GM12878 (cell line): ENCODE data around the gene PAK6. TPM values are rescaled to one million over a fixed set of nuclear protein-coding genes. Genes with fewer than 3 reads are reported as not detected.

Experiments
- ATAC-seq: fragments of 200-7000 bp; cut with Tn5 transposase; 3 replicates; pipeline ENCODE4 v1.9.1; 2020; ENCODE audit warnings: mild to moderate bottlenecking, moderate library complexity
- BruUV-seq: library from RNA; stranded (reverse); fragments of 400-500 nt; replicated peaks from 2 replicates; lab custom pipeline; 2021; lab: Mats Ljungman, UMichigan
- CTCF ChIA-PET: fragments of 300-600 bp; sonication (Branson Sonifier 250); formaldehyde crosslinking; extraction: SDS; loops from one replicate; lab custom pipeline; 2021; ENCODE audit warnings: inconsistent platforms; lab: Yijun Ruan, JAX
- POLR2A ChIA-PET: fragments of 350-600 bp; formaldehyde crosslinking; extraction: SDS; loops from one replicate; lab custom pipeline; 2021; ENCODE audit warnings: inconsistent platforms; lab: Charles Lee
- RAD21 ChIA-PET: fragments of 300-600 bp; sonication (Branson Sonifier 250); formaldehyde crosslinking; loops from one replicate; lab custom pipeline; 2023; ENCODE audit warnings: antibody characterized with exemption; ENCODE audit not compliant: unreplicated experiment; lab: Charles Lee
- SMC1A ChIA-PET: fragments of 300-600 bp; sonication (Branson Sonifier 250); formaldehyde crosslinking; loops from one replicate; lab custom pipeline; 2023; ENCODE audit not compliant: unreplicated experiment, uncharacterized antibody; lab: Charles Lee
- DNase-seq: peaks from one replicate; pipeline ENCODE4 v3.0.0-alpha.2; 2011; ENCODE audit warnings: low read depth, low spot score
- FAIRE-seq: peaks from 3 replicates; lab custom pipeline; 2011; peaks lifted over from hg19 to GRCh38; lab: Jason Lieb, UNC
- H2AFZ ChIP-seq: 2 replicates; pipeline ENCODE4 v1.6.0; 2011; ENCODE audit warnings: low read depth, low read length, control low read depth; ENCODE audit not compliant: control insufficient read depth
- H3K27ac ChIP-seq: 2 replicates; pipeline ENCODE4 v1.5.1; 2011; ENCODE audit warnings: control low read depth; ENCODE audit not compliant: control insufficient read depth, insufficient read depth
- H3K27me3 ChIP-seq, 2 experiments: replicated peaks in 1 of 2; 2 replicates each; pipeline versions ENCODE4 v1.6.0 to v1.6.1; 2011; ENCODE audit warnings: low read length in 1 of 2; ENCODE audit not compliant: control insufficient read depth in 2 of 2, insufficient read depth in 2 of 2
- H3K36me3 ChIP-seq, 2 experiments: 2 replicates each; pipeline ENCODE4 v1.5.1; 2011; ENCODE audit warnings: low read length in 1 of 2; ENCODE audit not compliant: control insufficient read depth in 2 of 2, insufficient read depth in 2 of 2
- H3K4me1 ChIP-seq: 2 replicates; pipeline ENCODE4 v1.6.1; 2011; ENCODE audit warnings: mild to moderate bottlenecking, low read length, moderate library complexity, mixed read lengths; ENCODE audit not compliant: control insufficient read depth, insufficient read depth
- H3K4me2 ChIP-seq: 2 replicates; pipeline ENCODE4 v1.6.0; 2011; ENCODE audit warnings: control low read depth; ENCODE audit not compliant: control insufficient read depth, insufficient read depth
- H3K4me3 ChIP-seq: fragments of 200-600 bp; sonication (generic); 2 replicates; pipeline ENCODE4 v1.5.1; 2016
- H3K79me2 ChIP-seq: 2 replicates; pipeline ENCODE4 v1.6.0; 2011; ENCODE audit warnings: low read length; ENCODE audit not compliant: control insufficient read depth, insufficient read depth
- H3K9ac ChIP-seq: 2 replicates; pipeline ENCODE4 v1.8.0; 2011; ENCODE audit warnings: low read length, control low read depth, mixed read lengths; ENCODE audit not compliant: control insufficient read depth, insufficient read depth
- H3K9me3 ChIP-seq: replicated peaks from 3 replicates; pipeline ENCODE4 v1.5.1; 2011; ENCODE audit warnings: mild to moderate bottlenecking, low read length; ENCODE audit not compliant: control insufficient read depth, insufficient read depth
- H4K20me1 ChIP-seq: 2 replicates; pipeline ENCODE4 v1.6.0; 2011; ENCODE audit not compliant: control insufficient read depth, insufficient read depth
- FOXM1 ChIP-seq: IDR thresholded peaks from 2 replicates; pipeline ENCODE4 v1.6.1; 2012; ENCODE audit warnings: low read depth, mild to moderate bottlenecking, inconsistent platforms, low read length, moderate library complexity
- IKZF1 ChIP-seq: fragments of 450-650 bp; conservative IDR thresholded peaks from 2 replicates; pipeline ENCODE4 v1.6.1; 2017; ENCODE audit warnings: antibody characterized with exemption, mild to moderate bottlenecking
- NR2C1 ChIP-seq: fragments of 450-650 bp; IDR thresholded peaks from 2 replicates; pipeline ENCODE4 v1.6.1; 2017; ENCODE audit warnings: antibody characterized with exemption, mild to moderate bottlenecking, moderate library complexity
- PAX5 ChIP-seq: IDR thresholded peaks from 2 replicates; pipeline ENCODE4 v1.6.1; 2011; ENCODE audit warnings: low read depth, low read length, borderline replicate concordance
- RB1 ChIP-seq: fragments of 450-650 bp; formaldehyde crosslinking; IDR thresholded peaks from 2 replicates; pipeline ENCODE4 v1.6.1; 2017; ENCODE audit warnings: mild to moderate bottlenecking, borderline replicate concordance
- SIX5 ChIP-seq: IDR thresholded peaks from 2 replicates; pipeline ENCODE4 v1.6.1; 2011; ENCODE audit warnings: mild to moderate bottlenecking, low read depth, low read length, moderate library complexity; ENCODE audit not compliant: severe bottlenecking
- SMC3 ChIP-seq: IDR thresholded peaks from 2 replicates; pipeline ENCODE4 v1.6.1; 2011; ENCODE audit warnings: low read length, improper control_type of control experiment, borderline replicate concordance
- STAT3 ChIP-seq: IDR thresholded peaks from 2 replicates; pipeline ENCODE4 v1.6.1; 2011; ENCODE audit warnings: low read depth, low read length, improper control_type of control experiment
- YY1 ChIP-seq: IDR thresholded peaks from 2 replicates; pipeline ENCODE4 v1.6.1; 2011; ENCODE audit warnings: low read depth, mild to moderate bottlenecking, low read length
- WGBS: methylation state at CpG from one replicate; pipeline ENCODE4 v1.1.6; 2016; ENCODE audit warnings: low lambda C conversion rate; ENCODE audit not compliant: insufficient replicate concordance, insufficient coverage; ENCODE audit errors: missing lambda C conversion rate; 5-methylcytosine and 5-hydroxymethylcytosine counted together
- in situ Hi-C: fragments of 300-500 bp; cut with MboI; formaldehyde crosslinking; loops from 9 replicates; pipeline ENCODE4 v1.14.3; 2018; ENCODE audit warnings: mixed read lengths
- intact Hi-C: fragments of 100-400 bp; cut with micrococcal nuclease; formaldehyde crosslinking; loops from one replicate; pipeline ENCODE4 v1.14.2; 2022; ENCODE audit not compliant: unreplicated experiment
- polyA plus RNA-seq, 11 experiments: library from polyadenylated mRNA; depleted of rRNA in 4 of 11; unstranded in 6 of 11; stranded (reverse) in 5 of 11; fragments of >200 nt; fragmentation: Nextera tagmentation in 4 of 11; fragmentation: Illumina TruSeq in 1 of 11; extraction: Ambion mirVana in 4 of 11; extraction: Trizol in 1 of 11; gene quantifications; 1 replicate in 1 of 11; 2 replicates in 10 of 11; pipeline versions ENCODE4 v1.2.1 to v1.2.3, GENCODE V29; 2011 to 2016; ENCODE audit warnings: inconsistent platforms in 2 of 11, missing spikeins in 2 of 11, low read depth in 1 of 11
- total RNA-seq, 4 experiments: library from RNA; depleted of rRNA in 3 of 4; stranded (reverse); fragments of >200 nt in 3 of 4; fragmentation: Illumina TruSeq in 1 of 4; extraction: Trizol in 1 of 4; gene quantifications; 2 replicates each; pipeline versions ENCODE4 v1.2.1 to v1.2.3, GENCODE V29; 2013 to 2021
- TF ChIP-seq, protein P1 (sequence below): IDR thresholded peaks from 2 replicates; pipeline ENCODE4 v1.6.1; 2012; ENCODE audit warnings: low read depth, low read length, improper control_type of control experiment
- TF ChIP-seq, protein P2 (sequence below): fragments of 450-650 bp; IDR thresholded peaks from 2 replicates; pipeline ENCODE4 v1.6.1; 2017; ENCODE audit warnings: mild to moderate bottlenecking, moderate library complexity
- TF ChIP-seq, protein P3 (sequence below): IDR thresholded peaks from 2 replicates; pipeline ENCODE4 v1.6.1; 2011; ENCODE audit warnings: low read depth, low read length, improper control_type of control experiment, borderline replicate concordance
- TF ChIP-seq, protein P4 (sequence below): IDR thresholded peaks from 2 replicates; pipeline ENCODE4 v1.6.1; 2011; ENCODE audit warnings: low read depth, mild to moderate bottlenecking, low read length, moderate library complexity, borderline replicate concordance; ENCODE audit errors: extremely low read depth
- TF ChIP-seq, protein P5 (sequence below): fragments of 450-650 bp; IDR thresholded peaks from 2 replicates; pipeline ENCODE4 v1.6.1; 2016; ENCODE audit warnings: mild to moderate bottlenecking, moderate library complexity, borderline replicate concordance

The PAK6 gene
- total and polyA plus RNA-seq, 10 of the 15 experiments (the other 5 are each of a cell fraction or from before 2014, with no cell fraction given) = 0.07 to 0.92 (median 0.31) TPM; not detected in 2

DNA sequence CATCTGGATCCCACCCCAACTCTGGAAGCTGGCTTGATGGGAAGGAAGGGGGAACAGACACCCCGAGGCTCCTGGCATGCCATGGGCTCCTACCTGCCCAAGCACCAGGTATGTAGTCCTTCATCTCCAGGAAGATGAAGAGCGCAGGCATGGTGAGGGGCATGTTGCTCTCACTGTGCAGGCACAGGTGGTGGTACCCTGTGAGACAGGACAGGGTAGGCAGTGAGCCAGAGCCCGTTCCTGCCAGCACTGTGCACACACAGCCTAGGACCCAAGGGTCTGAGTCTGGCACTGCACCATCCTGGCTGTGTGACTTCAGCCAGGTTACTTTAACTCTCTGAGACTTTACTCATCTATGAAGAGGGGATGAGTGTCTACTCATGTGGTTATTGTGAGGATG lies 53.4 kb downstream of the PAK6 start:
- SMC1A ChIA-PET = no interaction called here
- no peak overlapping the region for H3K9ac ChIP-seq
- in situ Hi-C loops = no loop called here
- no peaks in the 10 kb centered on the region; a peak in 2 of 4 replicates for H3K27me3 ChIP-seq
- H3K4me1 ChIP-seq = no peaks in the 10 kb centered on the region
- no peaks in the 10 kb centered on the region for H4K20me1 ChIP-seq
- no peaks in the 10 kb centered on the region for H3K9me3 ChIP-seq
- H3K4me3 ChIP-seq = no peak overlapping the region
- no peak overlapping the region for H2AFZ ChIP-seq
- RAD21 ChIA-PET = no interaction called here
- H3K36me3 ChIP-seq = no peaks in the 10 kb centered on the region
- no peak for FAIRE-seq
- intact Hi-C loops = no loop called here
- no peak overlapping the region for H3K27ac ChIP-seq
- POLR2A ChIA-PET = no interaction called here
- no TSS peak for BruUV-seq
- ATAC-seq = no peak
- H3K4me2 ChIP-seq = no peak overlapping the region
- DNase-seq = no peak
- CTCF ChIA-PET = interaction anchor here (0.7 to 1.9 kb wide), 2 partner anchors 13 to 46 kb away, joined by 3 to 8 read pairs; no protein-coding TSS in a partner anchor
- H3K79me2 ChIP-seq = no peaks in the 10 kb centered on the region
- 11% methylated on average over 3 of the region's 3 CpGs for WGBS
- no peak for TF ChIP-seq STAT3
- no peak for TF ChIP-seq YY1
- TF ChIP-seq, protein P1, sequence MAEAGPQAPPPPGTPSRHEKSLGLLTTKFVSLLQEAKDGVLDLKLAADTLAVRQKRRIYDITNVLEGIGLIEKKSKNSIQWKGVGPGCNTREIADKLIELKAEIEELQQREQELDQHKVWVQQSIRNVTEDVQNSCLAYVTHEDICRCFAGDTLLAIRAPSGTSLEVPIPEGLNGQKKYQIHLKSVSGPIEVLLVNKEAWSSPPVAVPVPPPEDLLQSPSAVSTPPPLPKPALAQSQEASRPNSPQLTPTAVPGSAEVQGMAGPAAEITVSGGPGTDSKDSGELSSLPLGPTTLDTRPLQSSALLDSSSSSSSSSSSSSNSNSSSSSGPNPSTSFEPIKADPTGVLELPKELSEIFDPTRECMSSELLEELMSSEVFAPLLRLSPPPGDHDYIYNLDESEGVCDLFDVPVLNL = no peak
- TF ChIP-seq SIX5 = no peak
- TF ChIP-seq FOXM1 = no peak
- TF ChIP-seq SMC3 = no peak
- TF ChIP-seq, protein P2, sequence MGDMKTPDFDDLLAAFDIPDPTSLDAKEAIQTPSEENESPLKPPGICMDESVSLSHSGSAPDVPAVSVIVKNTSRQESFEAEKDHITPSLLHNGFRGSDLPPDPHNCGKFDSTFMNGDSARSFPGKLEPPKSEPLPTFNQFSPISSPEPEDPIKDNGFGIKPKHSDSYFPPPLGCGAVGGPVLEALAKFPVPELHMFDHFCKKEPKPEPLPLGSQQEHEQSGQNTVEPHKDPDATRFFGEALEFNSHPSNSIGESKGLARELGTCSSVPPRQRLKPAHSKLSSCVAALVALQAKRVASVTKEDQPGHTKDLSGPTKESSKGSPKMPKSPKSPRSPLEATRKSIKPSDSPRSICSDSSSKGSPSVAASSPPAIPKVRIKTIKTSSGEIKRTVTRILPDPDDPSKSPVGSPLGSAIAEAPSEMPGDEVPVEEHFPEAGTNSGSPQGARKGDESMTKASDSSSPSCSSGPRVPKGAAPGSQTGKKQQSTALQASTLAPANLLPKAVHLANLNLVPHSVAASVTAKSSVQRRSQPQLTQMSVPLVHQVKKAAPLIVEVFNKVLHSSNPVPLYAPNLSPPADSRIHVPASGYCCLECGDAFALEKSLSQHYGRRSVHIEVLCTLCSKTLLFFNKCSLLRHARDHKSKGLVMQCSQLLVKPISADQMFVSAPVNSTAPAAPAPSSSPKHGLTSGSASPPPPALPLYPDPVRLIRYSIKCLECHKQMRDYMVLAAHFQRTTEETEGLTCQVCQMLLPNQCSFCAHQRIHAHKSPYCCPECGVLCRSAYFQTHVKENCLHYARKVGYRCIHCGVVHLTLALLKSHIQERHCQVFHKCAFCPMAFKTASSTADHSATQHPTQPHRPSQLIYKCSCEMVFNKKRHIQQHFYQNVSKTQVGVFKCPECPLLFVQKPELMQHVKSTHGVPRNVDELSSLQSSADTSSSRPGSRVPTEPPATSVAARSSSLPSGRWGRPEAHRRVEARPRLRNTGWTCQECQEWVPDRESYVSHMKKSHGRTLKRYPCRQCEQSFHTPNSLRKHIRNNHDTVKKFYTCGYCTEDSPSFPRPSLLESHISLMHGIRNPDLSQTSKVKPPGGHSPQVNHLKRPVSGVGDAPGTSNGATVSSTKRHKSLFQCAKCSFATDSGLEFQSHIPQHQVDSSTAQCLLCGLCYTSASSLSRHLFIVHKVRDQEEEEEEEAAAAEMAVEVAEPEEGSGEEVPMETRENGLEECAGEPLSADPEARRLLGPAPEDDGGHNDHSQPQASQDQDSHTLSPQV = no peak
- no peak for TF ChIP-seq NR2C1
- no peak for TF ChIP-seq RB1
- TF ChIP-seq, protein P3, sequence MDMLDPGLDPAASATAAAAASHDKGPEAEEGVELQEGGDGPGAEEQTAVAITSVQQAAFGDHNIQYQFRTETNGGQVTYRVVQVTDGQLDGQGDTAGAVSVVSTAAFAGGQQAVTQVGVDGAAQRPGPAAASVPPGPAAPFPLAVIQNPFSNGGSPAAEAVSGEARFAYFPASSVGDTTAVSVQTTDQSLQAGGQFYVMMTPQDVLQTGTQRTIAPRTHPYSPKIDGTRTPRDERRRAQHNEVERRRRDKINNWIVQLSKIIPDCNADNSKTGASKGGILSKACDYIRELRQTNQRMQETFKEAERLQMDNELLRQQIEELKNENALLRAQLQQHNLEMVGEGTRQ = no peak
- TF ChIP-seq PAX5 = no peak
- TF ChIP-seq, protein P4, sequence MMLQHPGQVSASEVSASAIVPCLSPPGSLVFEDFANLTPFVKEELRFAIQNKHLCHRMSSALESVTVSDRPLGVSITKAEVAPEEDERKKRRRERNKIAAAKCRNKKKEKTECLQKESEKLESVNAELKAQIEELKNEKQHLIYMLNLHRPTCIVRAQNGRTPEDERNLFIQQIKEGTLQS = no peak
- no peak for TF ChIP-seq IKZF1
- TF ChIP-seq, protein P5, sequence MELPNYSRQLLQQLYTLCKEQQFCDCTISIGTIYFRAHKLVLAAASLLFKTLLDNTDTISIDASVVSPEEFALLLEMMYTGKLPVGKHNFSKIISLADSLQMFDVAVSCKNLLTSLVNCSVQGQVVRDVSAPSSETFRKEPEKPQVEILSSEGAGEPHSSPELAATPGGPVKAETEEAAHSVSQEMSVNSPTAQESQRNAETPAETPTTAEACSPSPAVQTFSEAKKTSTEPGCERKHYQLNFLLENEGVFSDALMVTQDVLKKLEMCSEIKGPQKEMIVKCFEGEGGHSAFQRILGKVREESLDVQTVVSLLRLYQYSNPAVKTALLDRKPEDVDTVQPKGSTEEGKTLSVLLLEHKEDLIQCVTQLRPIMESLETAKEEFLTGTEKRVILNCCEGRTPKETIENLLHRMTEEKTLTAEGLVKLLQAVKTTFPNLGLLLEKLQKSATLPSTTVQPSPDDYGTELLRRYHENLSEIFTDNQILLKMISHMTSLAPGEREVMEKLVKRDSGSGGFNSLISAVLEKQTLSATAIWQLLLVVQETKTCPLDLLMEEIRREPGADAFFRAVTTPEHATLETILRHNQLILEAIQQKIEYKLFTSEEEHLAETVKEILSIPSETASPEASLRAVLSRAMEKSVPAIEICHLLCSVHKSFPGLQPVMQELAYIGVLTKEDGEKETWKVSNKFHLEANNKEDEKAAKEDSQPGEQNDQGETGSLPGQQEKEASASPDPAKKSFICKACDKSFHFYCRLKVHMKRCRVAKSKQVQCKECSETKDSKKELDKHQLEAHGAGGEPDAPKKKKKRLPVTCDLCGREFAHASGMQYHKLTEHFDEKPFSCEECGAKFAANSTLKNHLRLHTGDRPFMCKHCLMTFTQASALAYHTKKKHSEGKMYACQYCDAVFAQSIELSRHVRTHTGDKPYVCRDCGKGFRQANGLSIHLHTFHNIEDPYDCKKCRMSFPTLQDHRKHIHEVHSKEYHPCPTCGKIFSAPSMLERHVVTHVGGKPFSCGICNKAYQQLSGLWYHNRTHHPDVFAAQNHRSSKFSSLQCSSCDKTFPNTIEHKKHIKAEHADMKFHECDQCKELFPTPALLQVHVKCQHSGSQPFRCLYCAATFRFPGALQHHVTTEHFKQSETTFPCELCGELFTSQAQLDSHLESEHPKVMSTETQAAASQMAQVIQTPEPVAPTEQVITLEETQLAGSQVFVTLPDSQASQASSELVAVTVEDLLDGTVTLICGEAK = no peak
